GM19240 (cell line): Measurements from ENCODE around the gene DNER.
"Not testable (repeated sequence)": the region's sequence is repeated elsewhere in the genome, so short reads cannot be mapped to it uniquely, and the experiment has no call there.

Experiments
- DNase-seq: peaks from one replicate; pipeline ENCODE4 v3.0.0; 2011; ENCODE audit warnings: low spot score; ENCODE audit not compliant: insufficient read length

DNER gene

DNA sequence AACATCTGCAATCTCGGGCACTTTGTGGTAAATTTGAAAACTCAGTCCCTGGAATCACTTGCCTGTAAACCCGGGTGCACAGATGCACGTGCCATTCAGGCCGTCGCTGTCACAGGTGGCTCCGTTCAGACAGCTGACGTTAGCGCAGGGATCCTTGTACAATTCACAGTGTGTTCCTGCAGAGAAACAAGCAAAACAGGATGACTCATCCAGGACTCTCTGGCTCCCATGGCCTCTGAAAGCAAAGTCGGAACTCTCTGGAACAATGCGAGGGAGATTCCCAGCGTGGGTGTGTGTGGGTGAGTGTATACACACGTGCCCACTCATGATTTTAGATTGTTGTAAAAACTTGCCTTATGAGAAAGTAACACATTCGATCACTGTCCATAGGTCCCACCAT, 307.2 kb downstream of the DNER start:
- no peak for DNase-seq

DNA sequence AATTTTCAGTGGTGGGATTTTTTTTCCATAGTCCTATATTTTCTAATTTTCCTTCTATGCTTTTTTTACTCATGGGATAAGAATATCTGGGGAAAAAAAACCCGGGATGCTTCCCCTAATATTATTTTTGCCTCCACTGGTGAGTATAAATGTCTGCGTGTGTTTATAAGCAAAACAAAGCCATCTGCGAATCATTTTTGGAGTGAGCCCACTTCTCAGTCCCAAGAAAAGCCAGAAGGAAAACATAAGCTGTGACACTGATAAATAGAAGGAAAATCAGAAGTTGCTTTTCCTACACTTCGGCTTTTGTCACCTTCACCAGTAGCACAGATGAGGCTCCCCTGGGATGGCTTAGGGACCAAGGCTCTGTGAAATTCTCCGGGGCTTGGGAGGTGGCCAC, 308.6 kb downstream of the DNER start:
- no peak for DNase-seq

DNA sequence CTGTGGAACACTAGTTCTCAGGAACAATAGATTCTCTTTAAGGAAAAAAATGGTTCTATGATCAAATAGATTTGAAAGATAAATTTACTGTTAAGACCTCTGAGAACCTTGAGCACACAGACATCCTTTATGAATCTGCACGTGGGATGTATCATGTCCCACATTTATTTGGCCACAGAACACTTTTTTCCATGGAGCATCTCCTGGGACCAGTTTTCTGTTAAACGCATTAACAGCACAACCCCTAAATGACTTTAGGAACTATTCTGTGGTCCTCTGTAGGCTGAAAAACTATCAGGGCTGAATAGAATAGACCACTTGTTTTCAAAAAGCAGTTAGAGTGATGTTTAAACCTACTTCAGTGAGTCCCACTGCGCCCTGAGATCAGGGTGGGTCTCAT, 311.1 kb downstream of the DNER start:
- no peak for DNase-seq

DNA sequence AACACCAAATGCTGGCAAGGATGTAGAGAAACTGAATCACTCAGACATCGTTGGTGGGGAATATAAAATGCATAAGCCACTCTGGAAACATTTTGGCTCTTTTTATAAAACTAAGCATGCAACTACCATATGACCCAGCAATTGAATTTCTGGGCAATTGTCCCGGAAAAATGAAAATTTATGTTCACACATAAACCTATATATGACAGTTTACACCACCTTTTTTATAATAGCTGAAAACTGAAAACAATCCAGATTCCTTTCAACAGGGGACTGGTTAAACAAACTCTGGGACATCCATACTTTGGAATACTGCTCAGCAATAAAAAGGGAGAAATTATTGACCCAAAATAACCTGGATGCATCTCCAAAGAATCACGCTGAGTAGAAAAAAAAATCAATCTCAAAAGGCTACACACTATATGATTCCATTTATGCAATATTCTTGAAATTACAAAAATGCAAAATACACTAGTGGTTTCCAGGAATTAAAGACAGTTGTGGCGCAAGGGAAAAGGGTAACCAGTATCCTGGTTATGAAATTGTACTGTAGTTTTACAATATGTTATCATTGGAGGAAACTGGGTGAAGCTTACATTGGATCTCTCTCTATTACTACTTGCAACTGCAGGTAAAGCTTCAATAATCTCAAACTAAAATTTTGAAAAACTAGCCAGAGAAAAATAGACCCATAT, 313.0 kb downstream of the DNER start:
- DNase-seq = no peak

DNA sequence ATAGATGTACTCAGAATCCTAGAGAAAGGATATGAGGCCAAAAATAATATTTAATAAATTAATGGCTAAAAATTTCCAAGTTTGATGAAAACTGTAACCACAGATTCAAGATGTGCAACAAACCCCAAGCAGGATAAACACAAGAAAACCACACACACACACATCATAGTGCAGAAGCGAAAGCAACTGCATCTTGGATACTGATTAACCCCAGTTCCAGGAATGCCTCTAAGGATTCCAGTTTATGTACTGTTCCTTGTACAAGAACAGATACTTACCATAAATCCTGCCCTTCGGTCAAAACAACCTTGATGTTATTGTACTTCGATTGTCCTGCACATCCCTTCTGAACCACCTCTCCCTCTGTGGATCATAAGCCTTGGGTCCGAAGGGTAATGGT, 320.4 kb downstream of the DNER start:
- DNase-seq = no peak

DNA sequence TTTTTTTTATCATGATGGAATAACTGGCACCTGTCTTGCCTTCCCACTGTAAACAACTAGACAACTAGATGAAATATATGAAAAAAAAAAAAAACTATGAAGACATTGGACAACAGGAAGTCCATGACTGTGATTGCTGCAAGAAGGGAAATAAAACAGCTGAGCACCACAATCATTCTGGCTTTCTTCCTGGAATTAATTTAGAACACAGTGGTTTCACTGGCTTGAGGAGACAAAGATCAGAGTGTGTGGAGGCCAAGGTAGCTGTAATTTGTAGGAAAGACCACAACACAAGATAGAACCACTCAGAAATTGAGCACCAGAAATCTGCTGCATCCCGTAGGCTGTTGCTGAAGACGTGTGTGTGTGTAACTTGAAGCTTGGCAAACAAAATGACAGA, 322.2 kb downstream of the DNER start:
- DNase-seq = no peak

GRCh38 chr2:229388731-229389130, 325.6 kb downstream of the DNER start:
- DNase-seq = no peak

- DNase-seq = no peak
Measured at GRCh38 chr2:229387866-229388265, 326.5 kb downstream of the DNER start.

DNA sequence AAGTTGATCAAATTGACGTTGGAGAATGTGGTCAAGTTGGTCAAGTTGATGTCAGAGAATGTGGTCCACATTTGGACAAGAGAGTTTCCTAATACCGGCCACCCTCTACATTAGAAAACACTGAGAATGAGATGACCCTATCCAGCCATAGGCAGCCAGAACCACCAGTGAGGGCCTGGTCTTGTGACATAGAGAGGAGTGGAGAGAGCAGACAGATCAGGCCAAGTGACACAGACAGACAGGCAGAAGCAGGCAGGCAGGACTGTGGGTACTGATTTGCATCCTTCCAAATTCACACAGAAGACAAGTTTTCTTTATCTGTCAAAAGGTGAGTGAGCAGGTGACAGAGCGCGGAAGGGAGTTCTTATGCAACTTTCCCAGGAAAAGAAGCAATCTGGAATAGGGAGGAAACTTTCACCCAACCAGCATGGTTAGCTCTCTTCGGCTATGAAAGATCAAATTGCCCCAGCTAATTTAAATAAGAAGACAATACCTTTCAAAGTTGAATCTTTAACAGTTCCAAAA, 334.2 kb downstream of the DNER start:
- no peak for DNase-seq

DNA sequence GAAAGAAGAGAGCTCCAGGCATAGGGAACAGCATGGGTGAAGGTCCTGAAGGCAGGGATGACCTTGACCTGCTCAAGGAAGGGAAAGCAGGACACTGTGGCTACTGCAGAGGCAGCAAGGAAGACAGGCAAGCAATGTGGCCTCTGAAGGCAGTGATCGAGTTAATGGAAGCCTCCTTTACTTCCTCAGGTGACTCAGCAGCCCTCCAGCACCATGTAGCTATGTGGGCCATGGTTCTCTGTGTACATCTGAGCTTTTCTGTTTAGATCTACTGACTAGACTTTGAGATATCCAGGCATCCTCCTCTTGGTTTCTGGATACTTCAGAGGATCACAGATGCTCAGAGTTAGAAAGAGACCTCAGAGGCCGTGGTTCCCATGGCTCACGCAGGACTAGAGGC, 336.0 kb downstream of the DNER start:
- DNase-seq = no peak

GRCh38 chr2:229376866-229377265, 337.5 kb downstream of the DNER start:
- DNase-seq = no peak

DNA sequence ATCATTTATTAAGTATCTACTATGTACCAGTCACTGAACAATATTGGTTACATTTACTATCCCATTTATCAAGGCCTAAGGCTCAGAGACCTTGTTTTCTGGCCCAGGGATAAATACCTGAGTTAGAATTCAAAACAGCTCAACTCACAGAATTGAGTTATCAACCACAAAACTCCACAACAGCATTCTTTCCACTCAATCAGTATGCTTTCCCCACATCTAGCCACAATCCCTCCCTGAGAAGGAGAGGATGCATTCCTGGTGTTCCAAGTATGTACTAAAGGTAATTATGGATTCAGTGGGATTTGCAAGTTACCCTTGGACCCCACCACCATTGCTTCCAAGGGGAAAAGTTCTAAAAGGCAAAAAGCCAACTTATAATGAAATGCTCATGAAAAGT, 339.1 kb downstream of the DNER start:
- no peak for DNase-seq

- DNase-seq = not testable (repeated sequence)
Measured at GRCh38 chr2:229373311-229373710, 341.0 kb downstream of the DNER start.

DNA sequence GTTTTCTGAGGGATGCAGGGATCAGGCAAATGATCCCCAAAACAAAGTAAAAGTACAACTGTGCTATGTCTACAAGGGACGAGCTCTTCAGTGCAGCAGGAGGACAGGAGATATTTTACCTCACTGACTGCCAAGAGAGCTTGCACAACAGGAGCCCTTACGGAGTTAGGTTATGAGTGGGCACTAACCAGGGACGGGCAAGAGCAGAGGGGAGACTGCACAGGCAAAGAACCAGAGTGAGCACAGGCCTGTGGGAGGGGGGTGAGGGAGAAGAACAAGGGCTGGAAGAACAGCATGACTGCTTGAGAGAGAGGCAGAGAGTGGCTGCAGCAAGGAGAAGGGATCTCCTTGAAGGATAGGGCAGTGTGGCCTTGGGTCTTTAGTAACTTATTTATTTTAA, 342.1 kb downstream of the DNER start:
- no peak for DNase-seq

- DNase-seq = no peak
Measured at GRCh38 chr2:229371086-229371485, 343.3 kb downstream of the DNER start.

DNA sequence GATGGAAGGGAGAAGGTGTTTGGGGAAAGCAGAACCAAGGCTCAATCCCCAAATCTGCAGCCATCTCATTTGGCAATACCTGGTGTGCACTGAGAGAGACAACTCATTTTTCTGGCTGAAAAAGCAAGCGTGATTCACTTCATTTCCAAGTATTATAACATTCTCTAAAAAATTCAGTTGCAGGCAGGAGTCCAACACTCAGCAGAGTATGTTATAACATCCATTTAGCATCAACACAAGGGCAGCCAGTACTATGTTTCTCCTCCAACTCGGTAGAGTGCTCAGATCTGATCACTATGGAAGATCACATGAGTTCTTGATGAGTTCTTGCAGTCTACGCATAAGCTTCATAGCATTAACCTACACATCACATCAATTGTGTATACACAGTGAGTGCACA, 343.8 kb downstream of the DNER start:
- no peak for DNase-seq

- no peak for DNase-seq
Measured at GRCh38 chr2:229363185-229363814, 351.1 kb downstream of the DNER start.

- no peak for DNase-seq
Measured at GRCh38 chr2:229350883-229351282, 363.5 kb downstream of the DNER start.

- DNase-seq = no peak
Measured at GRCh38 chr2:229350117-229350805, 364.1 kb downstream of the DNER start.

DNA sequence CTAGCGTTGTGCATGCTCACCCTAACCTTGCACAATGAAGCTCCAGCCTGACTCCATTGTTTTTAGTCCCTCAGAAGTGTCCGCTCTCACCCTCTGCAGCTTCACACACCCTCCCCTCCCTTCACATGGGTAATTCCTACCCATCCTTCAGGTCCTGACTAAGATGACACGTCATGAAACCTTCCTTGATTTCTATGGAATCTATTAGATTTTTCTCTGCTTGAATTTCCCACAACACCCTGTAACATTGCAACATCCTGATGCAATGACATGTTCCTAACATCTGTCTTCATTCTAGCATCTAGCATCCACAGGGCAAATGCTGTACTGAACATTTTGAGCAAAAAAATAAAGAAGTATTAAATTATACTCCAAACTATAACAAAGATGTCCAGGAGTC, 366.2 kb downstream of the DNER start:
- no peak for DNase-seq

DNA sequence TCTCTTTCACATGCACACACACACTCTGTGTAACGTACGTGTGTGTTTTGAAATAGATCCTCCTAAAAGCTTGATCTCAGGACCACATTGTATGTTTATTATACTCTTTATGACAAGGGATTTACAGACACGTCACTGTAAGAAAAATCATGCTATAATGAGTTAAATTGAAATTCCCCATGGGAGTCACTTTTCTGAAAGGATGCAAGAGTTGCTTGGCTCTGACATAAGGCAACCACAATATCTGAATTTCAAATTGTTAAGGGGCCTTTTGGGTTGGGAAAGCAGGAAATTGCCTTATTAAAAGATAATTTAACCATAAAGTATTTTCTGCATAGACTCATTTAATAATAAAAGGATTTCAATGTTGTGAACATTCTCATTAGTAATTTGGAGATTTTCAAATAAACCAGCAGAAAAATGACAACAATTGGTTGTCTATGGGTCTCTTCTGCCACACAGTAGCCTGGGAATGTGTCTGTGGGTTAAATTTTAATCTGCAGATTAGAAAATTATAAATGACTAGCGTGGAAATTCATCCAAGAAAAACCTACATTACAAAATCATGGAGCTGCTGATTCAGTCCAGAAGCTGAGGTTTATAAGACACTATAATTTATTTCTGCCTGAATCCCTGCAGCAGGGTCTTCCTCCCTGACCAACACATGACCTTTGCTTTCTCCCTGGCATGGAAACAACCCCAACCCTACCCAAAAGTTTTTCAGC, 367.4 kb downstream of the DNER start:
- no peak for DNase-seq

DNA sequence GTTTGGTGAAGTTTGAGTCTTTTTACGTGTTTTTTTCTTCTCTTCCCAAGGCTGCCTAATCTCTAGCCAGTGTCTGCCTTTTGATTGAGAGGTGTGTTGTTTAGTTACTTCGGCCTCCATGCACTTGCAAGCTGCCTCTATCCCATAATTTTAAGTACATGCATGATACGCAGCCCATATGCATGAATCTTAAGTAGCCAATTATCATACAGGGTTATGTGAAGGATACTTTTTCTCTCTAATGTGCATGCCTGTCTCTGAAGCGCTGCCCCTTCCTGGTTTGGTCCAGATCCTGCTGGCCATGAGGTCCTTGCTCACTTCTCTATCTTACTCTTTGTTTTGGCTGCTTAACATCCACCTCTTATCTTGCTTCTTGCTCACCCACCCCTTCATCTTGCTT, 369.4 kb downstream of the DNER start:
- no peak for DNase-seq
